GM23248 (cell line): ENCODE results near the gene CFAP298. TPM values are rescaled to one million over a fixed set of nuclear protein-coding genes. Genes with fewer than 3 reads are reported as not detected.

Source experiments
- DNase-seq: peaks from one replicate; pipeline ENCODE4 v3.0.0-alpha.2; 2015
- H2AFZ ChIP-seq: fragments of 200-600 bp; sonication (generic); 2 replicates; pipeline ENCODE4 v1.6.1; 2016; ENCODE audit warnings: antibody characterized with exemption
- H3F3A ChIP-seq: fragments of 200-600 bp; sonication (generic); 2 replicates; pipeline ENCODE4 v1.6.1; 2016; ENCODE audit warnings: mild to moderate bottlenecking, antibody characterized with exemption, mixed run types; ENCODE audit not compliant: insufficient read depth
- H3K27ac ChIP-seq: fragments of 200-600 bp; sonication (generic); 2 replicates; pipeline ENCODE4 v1.5.1; 2016; ENCODE audit warnings: mild to moderate bottlenecking
- H3K27me3 ChIP-seq: fragments of 200-600 bp; sonication (generic); replicated peaks from 2 replicates; pipeline ENCODE4 v1.6.1; 2016; ENCODE audit warnings: mild to moderate bottlenecking; ENCODE audit not compliant: insufficient read depth
- H3K36me3 ChIP-seq: fragments of 200-600 bp; sonication (generic); 2 replicates; pipeline ENCODE4 v1.6.1; 2016; ENCODE audit warnings: low read depth, mild to moderate bottlenecking
- H3K4me1 ChIP-seq: fragments of 200-600 bp; sonication (generic); 2 replicates; pipeline ENCODE4 v1.6.1; 2016; ENCODE audit warnings: mild to moderate bottlenecking; ENCODE audit not compliant: insufficient read depth
- H3K4me2 ChIP-seq: fragments of 200-600 bp; sonication (generic); one replicate; pipeline ENCODE4 v1.6.1; 2016; ENCODE audit warnings: mild to moderate bottlenecking; ENCODE audit not compliant: unreplicated experiment
- H3K4me3 ChIP-seq: fragments of 200-600 bp; sonication (generic); 2 replicates; pipeline ENCODE4 v1.5.1; 2016; ENCODE audit warnings: mild to moderate bottlenecking
- H3K79me2 ChIP-seq: fragments of 200-600 bp; sonication (generic); 2 replicates; pipeline ENCODE4 v1.6.1; 2016; ENCODE audit warnings: mild to moderate bottlenecking; ENCODE audit not compliant: insufficient read depth
- H3K9ac ChIP-seq: fragments of 200-600 bp; sonication (generic); 2 replicates; pipeline ENCODE4 v1.6.1; 2016; ENCODE audit warnings: mild to moderate bottlenecking
- H3K9me2 ChIP-seq: fragments of 200-600 bp; sonication (generic); 2 replicates; pipeline ENCODE4 v1.6.1; 2016; ENCODE audit warnings: mixed run types, mild to moderate bottlenecking, moderate library complexity; ENCODE audit not compliant: insufficient read depth
- H3K9me3 ChIP-seq: fragments of 200-600 bp; sonication (generic); one replicate; pipeline ENCODE4 v1.6.1; 2017; ENCODE audit warnings: low read depth
- H4K20me1 ChIP-seq: fragments of 200-600 bp; sonication (generic); 2 replicates; pipeline ENCODE4 v1.6.0; 2016; ENCODE audit not compliant: insufficient read depth
- EZH2 ChIP-seq: fragments of 200-600 bp; sonication (generic); IDR thresholded peaks from 2 replicates; pipeline ENCODE4 v1.6.1; 2018; ENCODE audit warnings: antibody characterized with exemption, mild to moderate bottlenecking; ENCODE audit not compliant: insufficient read depth, poor library complexity, severe bottlenecking
- EZH2phosphoT487 ChIP-seq: fragments of 200-600 bp; sonication (generic); IDR thresholded peaks from 2 replicates; pipeline ENCODE4 v1.6.1; 2018; ENCODE audit warnings: antibody characterized with exemption, moderate library complexity, mild to moderate bottlenecking, low read depth; ENCODE audit not compliant: insufficient read depth
- WGBS, 2 experiments: methylation state at CpG; one replicate each; pipeline ENCODE4 v1.1.6; 2015 to 2017; ENCODE audit warnings: low lambda C conversion rate in 2 of 2, low coverage in 1 of 2; ENCODE audit errors: missing lambda C conversion rate in 2 of 2; 5-methylcytosine and 5-hydroxymethylcytosine counted together
- in situ Hi-C: fragments of 300-500 bp; cut with MboI; formaldehyde crosslinking; loops from 2 replicates; pipeline ENCODE4 v1.15.0; 2020
- polyA plus RNA-seq: library from polyadenylated mRNA; unstranded; fragments of >200 nt; fragmentation: Nextera tagmentation; extraction: Ambion mirVana; gene quantifications from 2 replicates; pipeline ENCODE4 v1.2.1, GENCODE V29; 2016
- total RNA-seq: library from RNA; depleted of rRNA; stranded (reverse); fragments of >200 nt; shearing (Covaris generic); gene quantifications from 2 replicates; pipeline ENCODE4 v1.2.3, GENCODE V29; 2014

Gene CFAP298
- total and polyA plus RNA-seq, 2 experiments from 2014 or later, result 20.5 to 53.9 TPM

DNA sequence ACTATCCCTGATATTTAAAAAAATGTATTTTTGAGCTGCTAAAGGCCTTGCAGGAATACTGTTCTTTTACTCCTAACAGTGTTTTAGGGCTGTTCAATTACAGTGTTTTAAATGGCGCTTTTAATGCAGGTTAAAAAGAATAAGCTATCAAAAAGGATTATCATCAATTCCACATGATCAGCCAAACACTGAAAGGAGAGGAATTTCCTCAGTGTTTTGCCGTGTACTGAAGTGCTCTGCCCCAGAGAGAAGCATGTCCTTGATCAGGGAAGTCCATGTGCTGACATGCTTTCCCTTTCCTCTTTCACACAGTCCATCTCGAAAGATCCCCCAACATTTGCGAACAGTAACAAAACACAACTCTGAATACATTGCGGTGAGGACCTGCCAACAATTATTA is 3.3 kb downstream of the CFAP298 start:
- Histone ChIP-seq H3K4me1 (peaks cover 4% of the 10 kb centered on the region), H3K36me3 (peaks cover 5% of the 10 kb centered on the region), H3K9ac (no peak overlapping the region), H3K9me2 (no peaks in the 10 kb centered on the region), H3F3A (no peaks in the 10 kb centered on the region), H3K27me3 (no peaks in the 10 kb centered on the region), H3K4me2 (no peak overlapping the region), H3K27ac (no peak overlapping the region), H3K9me3 (no peaks in the 10 kb centered on the region), H4K20me1 (no peaks in the 10 kb centered on the region), H3K79me2 (peaks cover 29% of the 10 kb centered on the region), H3K4me3 (no peak overlapping the region), H2AFZ (no peak overlapping the region)
- no peak for DNase-seq
- WGBS, 2 experiments, result 83 to 85% methylated on average over 5 of the region's 5 CpGs
- in situ Hi-C loops, result no loop called here
- TF ChIP-seq EZH2 (no peak), EZH2phosphoT487 (no peak)

DNA sequence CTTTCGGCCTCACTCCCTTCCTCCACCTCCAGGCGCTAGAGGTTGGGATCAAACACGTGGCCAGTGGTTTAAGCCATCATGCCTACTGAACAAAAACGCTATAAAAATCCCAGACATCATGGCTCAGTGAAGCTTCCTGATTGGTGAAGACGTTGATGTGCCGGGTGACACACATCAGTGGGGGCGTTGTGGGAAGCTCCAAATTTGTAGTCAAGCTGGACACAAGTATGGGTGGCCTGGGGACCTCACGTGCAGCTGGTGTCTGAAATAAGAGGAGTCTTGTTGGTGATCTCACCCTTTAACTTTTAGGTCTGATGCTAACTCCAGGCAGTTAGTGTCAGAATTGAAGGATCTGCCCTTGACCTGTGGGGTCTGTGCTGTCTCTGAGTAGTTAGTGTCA is 6.7 kb downstream of the CFAP298 start:
- no peak for DNase-seq
- H3K4me3 ChIP-seq, result no peak overlapping the region
- no peaks in the 10 kb centered on the region for H4K20me1 ChIP-seq
- H3K4me2 ChIP-seq, result no peak overlapping the region
- H3K9ac ChIP-seq, result no peak overlapping the region
- peaks cover 15% of the 10 kb centered on the region for H3K79me2 ChIP-seq
- no peaks in the 10 kb centered on the region; the same call in 1 of the 2 replicates for H3K4me1 ChIP-seq
- H3F3A ChIP-seq, result 0 out of 2 replicates have a peak, but pooled peaks cover 8% of the 10 kb centered on the region
- H3K36me3 ChIP-seq, result peaks cover 15% of the 10 kb centered on the region
- in situ Hi-C loops, result no loop called here
- no peak overlapping the region for H3K27ac ChIP-seq
- no peaks in the 10 kb centered on the region for H3K9me2 ChIP-seq
- no peak for TF ChIP-seq EZH2
- TF ChIP-seq EZH2phosphoT487, result no peak
- 89 to 93% methylated on average over 8 of the region's 8 CpGs for WGBS, 2 experiments
- no peaks in the 10 kb centered on the region for H3K9me3 ChIP-seq
- H2AFZ ChIP-seq, result no peak overlapping the region
- no peaks in the 10 kb centered on the region for H3K27me3 ChIP-seq

DNA sequence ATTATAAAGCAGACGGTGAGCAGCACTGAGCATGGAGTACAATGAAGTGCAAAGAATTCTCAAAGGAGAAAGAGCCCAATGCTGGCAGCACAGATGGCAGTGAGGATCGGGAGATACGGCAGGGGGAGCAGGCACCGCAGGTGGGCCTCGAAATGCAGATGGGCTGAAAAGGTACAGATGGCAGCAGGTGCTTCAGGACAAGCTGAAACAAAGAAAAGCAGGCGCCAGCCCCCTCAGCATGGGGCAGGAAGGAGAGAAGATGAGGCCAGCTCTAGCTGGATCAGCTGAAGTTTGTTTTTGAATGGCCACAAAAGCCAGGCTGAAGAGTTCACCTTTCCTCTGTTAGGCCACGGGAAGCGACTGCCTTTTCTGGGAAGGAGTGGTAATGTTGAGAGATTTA is 7.7 kb downstream of the CFAP298 start:
- Histone ChIP-seq H3K9ac (no peak overlapping the region), H3K36me3 (peaks cover 15% of the 10 kb centered on the region), H3K9me3 (no peaks in the 10 kb centered on the region), H3K27ac (no peak overlapping the region), H4K20me1 (no peaks in the 10 kb centered on the region), H3K4me3 (no peak overlapping the region), H3K4me2 (no peak overlapping the region), H3K27me3 (no peaks in the 10 kb centered on the region), H3K4me1 (no peaks in the 10 kb centered on the region), H2AFZ (no peak overlapping the region), H3F3A (0 out of 2 replicates have a peak, but pooled peaks cover 8% of the 10 kb centered on the region), H3K9me2 (no peaks in the 10 kb centered on the region), H3K79me2 (peaks cover 5% of the 10 kb centered on the region; the same call in 1 of the 2 replicates)
- no peak for DNase-seq
- in situ Hi-C loops, result no loop called here
- WGBS, 2 experiments, result 68 to 69% methylated on average over 8 of the region's 8 CpGs
- TF ChIP-seq EZH2, result no peak
- no peak for TF ChIP-seq EZH2phosphoT487

DNA sequence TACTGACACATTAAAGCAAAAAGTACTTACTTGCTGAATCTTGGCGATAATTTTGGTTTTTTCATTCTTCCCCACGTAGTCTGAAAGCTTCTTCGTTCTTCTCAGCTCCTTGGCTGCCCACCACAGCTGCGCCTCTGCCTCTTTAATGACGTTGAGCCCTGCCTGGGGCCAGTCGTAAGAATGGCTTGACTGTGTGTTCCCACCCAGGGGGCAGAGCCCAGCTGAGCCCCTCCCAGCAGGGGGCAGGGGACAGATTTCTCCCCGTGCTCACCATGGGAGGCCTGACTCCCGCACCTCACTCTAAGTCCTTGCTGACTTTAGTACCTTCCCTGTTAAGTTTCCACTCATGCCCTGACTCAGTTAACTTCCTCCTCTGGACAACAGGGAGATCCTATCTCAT is 9.0 kb downstream of the CFAP298 start:
- in situ Hi-C loops, result no loop called here
- Histone ChIP-seq H3K9me3 (no peaks in the 10 kb centered on the region), H3K36me3 (peaks cover 15% of the 10 kb centered on the region), H3F3A (0 out of 2 replicates have a peak, but pooled peaks cover 8% of the 10 kb centered on the region), H4K20me1 (no peaks in the 10 kb centered on the region), H3K4me1 (no peaks in the 10 kb centered on the region), H2AFZ (no peak overlapping the region), H3K4me3 (no peak overlapping the region), H3K4me2 (no peak overlapping the region), H3K9ac (no peak overlapping the region), H3K79me2 (no peaks in the 10 kb centered on the region), H3K27me3 (no peaks in the 10 kb centered on the region), H3K9me2 (no peaks in the 10 kb centered on the region), H3K27ac (no peak overlapping the region)
- DNase-seq, result no peak
- 86 to 92% methylated on average over 8 of the region's 8 CpGs for WGBS, 2 experiments
- TF ChIP-seq EZH2 (no peak), EZH2phosphoT487 (no peak)

DNA sequence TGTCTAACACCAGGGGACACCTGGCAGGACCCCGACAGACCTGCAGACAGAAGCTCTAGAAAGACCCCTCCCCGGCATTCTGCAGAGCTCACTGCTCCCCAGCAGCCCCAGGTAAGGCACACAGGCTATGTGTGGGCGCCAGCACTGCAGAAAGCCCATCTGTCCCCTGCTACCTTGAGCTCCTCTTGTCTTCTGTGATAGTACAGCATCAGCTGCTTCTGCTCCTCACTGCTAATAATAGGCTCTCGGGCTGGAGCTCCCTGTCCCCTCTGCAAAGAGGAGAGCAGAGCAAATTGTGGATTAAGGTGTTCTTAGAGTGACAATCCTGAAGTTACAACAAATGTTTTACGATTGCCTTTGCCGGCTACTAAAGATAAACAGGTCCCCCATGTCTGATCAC is 10.1 kb downstream of the CFAP298 start:
- no peak overlapping the region for H3K27ac ChIP-seq
- peaks cover 15% of the 10 kb centered on the region for H3K36me3 ChIP-seq
- H3K4me1 ChIP-seq, result peaks cover 5% of the 10 kb centered on the region; the same call in 1 of the 2 replicates

More for the DNA sequence above, 10.1 kb downstream of the CFAP298 start:
- Histone ChIP-seq H3K9me3 (no peaks in the 10 kb centered on the region), H3K79me2 (no peaks in the 10 kb centered on the region), H3K9ac (no peak overlapping the region), H3K4me2 (no peak overlapping the region), H4K20me1 (no peaks in the 10 kb centered on the region), H3K4me3 (no peak overlapping the region), H3K9me2 (no peaks in the 10 kb centered on the region), H2AFZ (no peak overlapping the region), H3K27me3 (no peaks in the 10 kb centered on the region), H3F3A (peaks cover 8% of the 10 kb centered on the region; the same call in 1 of the 2 replicates)
- no peak for TF ChIP-seq EZH2phosphoT487
- TF ChIP-seq EZH2, result no peak
- in situ Hi-C loops, result no loop called here
- WGBS, 2 experiments, result 93 to 98% methylated on average over 6 of the region's 6 CpGs
- DNase-seq, result no peak
